ENCODE data around the gene TLX1.

Gene TLX1

GRCh38 chr10:101158459-101159058 lies 27.5 kb downstream of the TLX1 start:
- DNase-seq (no peak), ATAC-seq (replicated peaks) (no peak)
- Mint-ChIP-seq H3K27ac (no peak overlapping the region), H3K9me3 (no peaks in the 10 kb centered on the region), H3K4me3 (no peak overlapping the region), H3K4me1 (ENCODE audit: low read depth in 2 of 2) (peaks cover 10 to 12% of the 10 kb centered on the region in 2 donors), H3K27me3 (peaks cover 70 to 99% of the 10 kb centered on the region in 2 donors), H3K36me3 (ENCODE audit: insufficient read depth) (peaks cover 10% of the 10 kb centered on the region)

GRCh38 chr10:101161494-101162299 lies 30.6 kb downstream of the TLX1 start:
- Mint-ChIP-seq H3K9me3 (no peaks in the 10 kb centered on the region), H3K4me1 (ENCODE audit: low read depth in 2 of 2) (peaks cover 10 to 12% of the 10 kb centered on the region in 2 donors), H3K27me3 (peaks cover 90 to 99% of the 10 kb centered on the region in 2 donors), H3K36me3 (ENCODE audit: insufficient read depth) (peaks cover 10% of the 10 kb centered on the region), H3K27ac (no peak overlapping the region), H3K4me3 (no peak overlapping the region)
- ATAC-seq (replicated peaks) (peak; percentile 91), DNase-seq (peak; percentile 66 to 71 (median 66))

GRCh38 chr10:101162677-101163076 lies 31.6 kb downstream of the TLX1 start:
- Mint-ChIP-seq H3K27ac (no peak overlapping the region), H3K4me3 (no peak overlapping the region), H3K4me1 (ENCODE audit: low read depth in 2 of 2) (peaks cover 10 to 12% of the 10 kb centered on the region in 2 donors), H3K9me3 (no peaks in the 10 kb centered on the region), H3K36me3 (ENCODE audit: insufficient read depth) (peaks cover 10% of the 10 kb centered on the region), H3K27me3 (peaks cover 93 to 99% of the 10 kb centered on the region in 2 donors)
- no peak for ATAC-seq (replicated peaks)
- DNase-seq = no peak

GRCh38 chr10:101164020-101164419 lies 32.9 kb downstream of the TLX1 start:
- peaks cover 91 to 99% of the 10 kb centered on the region in 2 donors for H3K27me3 Mint-ChIP-seq
- no peak overlapping the region for H3K27ac Mint-ChIP-seq
- peaks cover 6% of the 10 kb centered on the region for H3K36me3 Mint-ChIP-seq (ENCODE audit: insufficient read depth)
- no peak for DNase-seq
- H3K4me1 Mint-ChIP-seq (ENCODE audit: low read depth in 2 of 2) = peaks cover 10 to 12% of the 10 kb centered on the region in 2 donors
- H3K9me3 Mint-ChIP-seq = no peaks in the 10 kb centered on the region
- H3K4me3 Mint-ChIP-seq = no peak overlapping the region
- ATAC-seq (replicated peaks) = no peak

GRCh38 chr10:101165736-101166135 lies 34.6 kb downstream of the TLX1 start:
- no peak overlapping the region for H3K27ac Mint-ChIP-seq

GRCh38 chr10:101166430-101166829 lies 35.3 kb downstream of the TLX1 start:
- no peak overlapping the region for H3K27ac Mint-ChIP-seq
- peaks cover 75 to 90% of the 10 kb centered on the region in 2 donors for H3K27me3 Mint-ChIP-seq
- H3K9me3 Mint-ChIP-seq = no peaks in the 10 kb centered on the region
- H3K36me3 Mint-ChIP-seq (ENCODE audit: insufficient read depth) = peaks cover 4% of the 10 kb centered on the region
- no peak overlapping the region for H3K4me3 Mint-ChIP-seq
- ATAC-seq (replicated peaks) = no peak
- peaks cover 9 to 10% of the 10 kb centered on the region in 2 donors for H3K4me1 Mint-ChIP-seq (ENCODE audit: low read depth in 2 of 2)
- no peak for DNase-seq

More at GRCh38 chr10:101165736-101166135, 34.6 kb downstream of the TLX1 start:
- DNase-seq = no peak
- peaks cover 78 to 90% of the 10 kb centered on the region in 2 donors for H3K27me3 Mint-ChIP-seq
- no peak for ATAC-seq (replicated peaks)
- H3K4me1 Mint-ChIP-seq (ENCODE audit: low read depth in 2 of 2) = peaks cover 10 to 12% of the 10 kb centered on the region in 2 donors
- peaks cover 6% of the 10 kb centered on the region for H3K36me3 Mint-ChIP-seq (ENCODE audit: insufficient read depth)
- H3K9me3 Mint-ChIP-seq = no peaks in the 10 kb centered on the region
- no peak overlapping the region for H3K4me3 Mint-ChIP-seq

GRCh38 chr10:101172741-101173140 lies 41.6 kb downstream of the TLX1 start:
- Mint-ChIP-seq H3K27me3 (peaks cover 68 to 86% of the 10 kb centered on the region in 2 donors), H3K9me3 (peaks cover 2 to 7% of the 10 kb centered on the region in 2 donors), H3K27ac (no peak overlapping the region), H3K4me1 (ENCODE audit: low read depth in 2 of 2) (no peaks in the 10 kb centered on the region), H3K36me3 (ENCODE audit: insufficient read depth) (no peaks in the 10 kb centered on the region), H3K4me3 (no peak overlapping the region)
- DNase-seq = no peak
- ATAC-seq (replicated peaks) = no peak

- Mint-ChIP-seq H3K27me3 (peaks cover 65 to 85% of the 10 kb centered on the region in 2 donors), H3K4me3 (no peak overlapping the region)
- no peak for ATAC-seq (replicated peaks)
Measured at GRCh38 chr10:101174319-101174718, 43.2 kb downstream of the TLX1 start.

GRCh38 chr10:101176577-101176976 lies 45.5 kb downstream of the TLX1 start:
- Mint-ChIP-seq H3K27me3 (peaks cover 71 to 83% of the 10 kb centered on the region in 2 donors), H3K27ac (no peak overlapping the region), H3K36me3 (ENCODE audit: insufficient read depth) (no peaks in the 10 kb centered on the region), H3K9me3 (peaks cover 2 to 7% of the 10 kb centered on the region in 2 donors), H3K4me3 (no peak overlapping the region), H3K4me1 (ENCODE audit: low read depth in 2 of 2) (no peaks in the 10 kb centered on the region)
- ATAC-seq (replicated peaks) (no peak), DNase-seq (no peak)

More at GRCh38 chr10:101174319-101174718, 43.2 kb downstream of the TLX1 start:
- no peak for DNase-seq
- Mint-ChIP-seq H3K27ac (no peak overlapping the region), H3K36me3 (ENCODE audit: insufficient read depth) (no peaks in the 10 kb centered on the region), H3K4me1 (ENCODE audit: low read depth in 2 of 2) (no peaks in the 10 kb centered on the region), H3K9me3 (peaks cover 2 to 7% of the 10 kb centered on the region in 2 donors)

- H3K27me3 Mint-ChIP-seq = peaks cover 17 to 37% of the 10 kb centered on the region in 2 donors
- DNase-seq = no peak
- no peak overlapping the region for H3K4me3 Mint-ChIP-seq
- H3K9me3 Mint-ChIP-seq = no peaks in the 10 kb centered on the region
- H3K27ac Mint-ChIP-seq = no peak overlapping the region
- H3K4me1 Mint-ChIP-seq (ENCODE audit: low read depth in 2 of 2) = no peaks in the 10 kb centered on the region
- no peak for ATAC-seq (replicated peaks)
- no peaks in the 10 kb centered on the region for H3K36me3 Mint-ChIP-seq (ENCODE audit: insufficient read depth)
Measured at GRCh38 chr10:101182936-101183335, 51.8 kb downstream of the TLX1 start.

- Mint-ChIP-seq H3K9me3 (no peaks in the 10 kb centered on the region), H3K27me3 (peaks cover 10 to 30% of the 10 kb centered on the region in 2 donors), H3K4me1 (ENCODE audit: low read depth in 2 of 2) (no peaks in the 10 kb centered on the region), H3K36me3 (ENCODE audit: insufficient read depth) (no peaks in the 10 kb centered on the region), H3K4me3 (no peak overlapping the region), H3K27ac (no peak overlapping the region)
- no peak for DNase-seq
- no peak for ATAC-seq (replicated peaks)
Measured at GRCh38 chr10:101183458-101184183, 52.5 kb downstream of the TLX1 start.

All from effector memory CD8-positive, alpha-beta T cell (primary cell).